Body of pancreas (tissue), 4 donors: ENCODE data around the gene COL6A1.

Source experiments
- POLR2A ChIP-seq, 3 donors: fragments of 450-650 bp; IDR thresholded peaks; one replicate each; pipeline ENCODE4 v1.6.1; 2016; ENCODE audit warnings: antibody characterized with exemption in 3 of 3, mild to moderate bottlenecking in 2 of 3
- TF ChIP-seq, protein P1 (sequence below), 7 experiments: fragments of 450-650 bp in 4 of 7; fragments of 200-600 bp in 3 of 7; sonication (generic) in 3 of 7; IDR thresholded peaks; one replicate each; pipeline ENCODE4 v1.5.1; 2016 to 2019; ENCODE audit warnings: antibody characterized with exemption in 7 of 7

DNA sequence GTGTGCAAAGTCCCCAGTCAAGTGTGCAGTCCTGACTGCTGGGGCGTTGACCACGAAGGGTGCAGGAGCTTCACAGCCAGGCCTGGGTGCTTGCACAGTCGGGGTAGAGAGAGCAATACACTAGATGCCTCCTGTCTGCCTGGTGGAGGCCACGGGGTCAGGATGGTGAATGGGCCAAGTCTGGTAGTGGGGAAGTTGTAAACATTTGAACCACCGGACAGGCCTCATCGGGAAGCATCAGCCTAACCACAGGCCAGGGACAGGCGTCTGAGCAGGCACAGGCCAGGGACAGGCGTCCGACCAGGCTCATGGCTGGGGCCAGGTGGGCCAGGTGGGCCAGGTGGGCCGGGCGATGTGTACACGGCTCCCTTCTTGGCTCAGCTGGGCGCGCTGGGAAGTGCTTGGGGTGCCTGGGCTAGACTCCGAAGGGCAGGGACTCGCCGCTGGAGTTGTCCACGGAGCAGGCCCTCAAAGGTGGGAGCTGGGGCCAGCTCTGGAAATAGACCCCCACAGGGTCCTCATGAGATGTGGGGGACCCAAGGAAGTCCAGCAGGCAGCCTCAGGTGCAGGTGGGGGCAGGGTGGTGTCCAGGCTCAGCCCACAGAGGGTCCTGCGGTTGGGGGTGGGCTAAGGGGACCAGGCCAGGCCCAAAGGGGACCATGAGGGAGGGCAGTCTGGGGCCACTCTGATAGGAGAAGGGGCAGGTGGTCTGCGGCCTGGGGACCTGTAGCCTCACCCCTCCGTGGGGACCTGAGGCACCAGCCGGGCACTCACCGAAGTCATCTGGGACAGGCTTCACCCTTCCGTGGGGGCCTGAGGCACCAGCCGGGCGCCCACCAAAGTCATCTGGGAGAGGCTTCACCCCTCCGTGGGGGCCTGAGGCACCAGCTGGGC lies 15.0 kb downstream of the COL6A1 start:
- TF ChIP-seq, protein P1, sequence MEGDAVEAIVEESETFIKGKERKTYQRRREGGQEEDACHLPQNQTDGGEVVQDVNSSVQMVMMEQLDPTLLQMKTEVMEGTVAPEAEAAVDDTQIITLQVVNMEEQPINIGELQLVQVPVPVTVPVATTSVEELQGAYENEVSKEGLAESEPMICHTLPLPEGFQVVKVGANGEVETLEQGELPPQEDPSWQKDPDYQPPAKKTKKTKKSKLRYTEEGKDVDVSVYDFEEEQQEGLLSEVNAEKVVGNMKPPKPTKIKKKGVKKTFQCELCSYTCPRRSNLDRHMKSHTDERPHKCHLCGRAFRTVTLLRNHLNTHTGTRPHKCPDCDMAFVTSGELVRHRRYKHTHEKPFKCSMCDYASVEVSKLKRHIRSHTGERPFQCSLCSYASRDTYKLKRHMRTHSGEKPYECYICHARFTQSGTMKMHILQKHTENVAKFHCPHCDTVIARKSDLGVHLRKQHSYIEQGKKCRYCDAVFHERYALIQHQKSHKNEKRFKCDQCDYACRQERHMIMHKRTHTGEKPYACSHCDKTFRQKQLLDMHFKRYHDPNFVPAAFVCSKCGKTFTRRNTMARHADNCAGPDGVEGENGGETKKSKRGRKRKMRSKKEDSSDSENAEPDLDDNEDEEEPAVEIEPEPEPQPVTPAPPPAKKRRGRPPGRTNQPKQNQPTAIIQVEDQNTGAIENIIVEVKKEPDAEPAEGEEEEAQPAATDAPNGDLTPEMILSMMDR (IDR thresholded peaks at IDR 0.05) = no peak
- TF ChIP-seq POLR2A (IDR thresholded peaks at IDR 0.05) = no peak
